ENCODE results near the gene RPH3AL.

The RPH3AL gene

DNA sequence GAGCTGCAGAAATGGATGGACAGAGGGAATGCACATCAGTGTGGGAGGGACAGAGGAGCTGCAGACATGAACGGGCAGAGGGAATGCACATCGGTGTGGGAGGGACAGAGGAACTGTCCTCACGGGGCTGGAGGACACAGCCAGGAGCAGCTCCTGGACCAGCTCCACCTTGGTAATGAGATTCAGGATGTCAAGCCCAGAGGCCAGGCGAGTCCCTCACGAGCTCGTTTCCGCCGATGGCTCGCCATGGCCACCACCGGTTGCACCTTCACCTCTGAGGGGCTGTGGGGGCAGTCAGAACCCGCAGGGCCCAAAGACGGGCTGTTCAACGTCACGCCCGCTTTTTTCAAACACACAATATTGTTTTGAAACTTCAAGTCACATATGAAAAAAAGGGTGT is 56.2 kb downstream of the RPH3AL start:
- DNase-seq (ENCODE audit: insufficient read length, low spot score) (no peak), FAIRE-seq (no peak)
- TF ChIP-seq CTCF (IDR thresholded peaks at IDR 0.05; ENCODE audit: insufficient read depth, missing control alignments) = no peak

- no peak for DNase-seq (ENCODE audit: insufficient read length, low spot score)
- no peak for TF ChIP-seq CTCF (IDR thresholded peaks at IDR 0.05; ENCODE audit: insufficient read depth, missing control alignments)
- no peak for FAIRE-seq
Measured at GRCh38 chr17:292531-293382, 59.9 kb downstream of the RPH3AL start.

DNA sequence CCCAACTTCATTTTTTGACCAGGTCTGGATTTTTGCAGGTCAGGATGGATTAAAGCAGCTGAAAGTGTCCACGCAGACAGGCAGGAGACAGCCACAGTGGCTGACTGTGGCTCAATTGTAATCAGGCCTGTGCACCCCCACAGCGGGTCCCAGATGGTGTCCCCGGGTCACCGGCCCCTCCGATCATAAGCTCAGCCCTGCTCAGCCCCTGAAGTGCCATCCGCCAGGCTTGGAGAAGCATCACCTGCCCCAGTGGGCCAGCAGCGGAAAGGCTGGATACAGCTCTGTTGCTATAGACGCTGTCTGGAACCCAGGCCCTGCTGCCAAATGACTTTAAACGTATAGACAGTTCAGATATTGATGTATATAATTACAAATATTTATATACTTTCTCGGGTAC is 60.6 kb downstream of the RPH3AL start:
- no peak for FAIRE-seq
- DNase-seq (ENCODE audit: insufficient read length, low spot score) = no peak
- no peak for TF ChIP-seq CTCF (IDR thresholded peaks at IDR 0.05; ENCODE audit: insufficient read depth, missing control alignments)

DNA sequence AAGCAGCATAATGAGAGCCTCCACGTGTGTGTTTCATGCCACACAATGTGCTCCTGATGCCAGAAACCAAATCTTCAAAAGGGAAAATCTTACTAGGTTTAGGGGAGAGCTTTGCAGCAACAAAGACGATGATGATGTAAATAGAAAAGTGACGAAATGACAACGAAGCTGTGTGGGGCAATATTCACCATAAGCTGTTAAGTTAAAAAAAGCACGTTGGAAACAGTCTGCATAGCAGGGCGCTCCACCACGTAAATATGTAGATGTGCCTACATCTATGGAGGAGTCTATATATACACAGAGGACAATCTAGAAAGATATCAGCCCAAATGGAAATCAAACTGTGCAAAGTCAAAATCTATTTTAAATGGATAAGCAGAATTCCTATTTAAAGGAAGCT is 61.0 kb downstream of the RPH3AL start:
- DNase-seq (ENCODE audit: insufficient read length, low spot score) = no peak
- TF ChIP-seq CTCF (IDR thresholded peaks at IDR 0.05; ENCODE audit: insufficient read depth, missing control alignments) = no peak
- FAIRE-seq = no peak

- DNase-seq (ENCODE audit: insufficient read length, low spot score) = no peak
- no peak for FAIRE-seq
- TF ChIP-seq CTCF (IDR thresholded peaks at IDR 0.05; ENCODE audit: insufficient read depth, missing control alignments) = no peak
Measured at GRCh38 chr17:290626-291025, 62.0 kb downstream of the RPH3AL start.

GRCh38 chr17:290121-290521 is 62.5 kb downstream of the RPH3AL start:
- FAIRE-seq = no peak
- TF ChIP-seq CTCF (IDR thresholded peaks at IDR 0.05; ENCODE audit: insufficient read depth, missing control alignments) = no peak
- no peak for DNase-seq (ENCODE audit: insufficient read length, low spot score)

DNA sequence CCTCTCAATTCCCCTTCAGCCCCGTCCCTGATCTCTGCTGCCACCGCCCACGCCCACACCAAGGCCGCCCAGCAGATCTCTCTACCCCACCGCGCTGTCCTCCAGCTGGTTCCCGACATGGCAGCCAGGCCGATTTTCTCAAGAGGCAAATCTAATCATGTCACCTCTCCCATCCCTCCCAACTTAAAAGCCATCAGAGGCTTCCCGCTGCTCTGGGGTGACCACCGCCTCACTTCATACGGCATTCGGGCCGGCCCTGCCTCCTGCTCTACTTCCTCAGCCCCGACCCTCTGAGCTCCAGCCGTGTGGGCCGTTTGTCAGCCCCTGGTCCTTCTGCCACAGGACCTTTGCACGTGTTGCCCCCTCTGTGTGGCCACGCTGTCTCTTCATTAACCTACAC is 63.2 kb downstream of the RPH3AL start:
- FAIRE-seq (no peak), DNase-seq (ENCODE audit: insufficient read length, low spot score) (no peak)
- no peak for TF ChIP-seq CTCF (IDR thresholded peaks at IDR 0.05; ENCODE audit: insufficient read depth, missing control alignments)
